ENCODE data around the gene LHFPL6. TPM values are rescaled to one million over a fixed set of nuclear protein-coding genes. Genes with fewer than 3 reads are reported as not detected.
A peak's percentile ranks its signal among the peaks of the same experiment; 100 is the strongest.

The LHFPL6 gene
- polyA plus RNA-seq, 12 donors = 52.9 to 88.6 (median 62.4) TPM; not detected in 1

DNA sequence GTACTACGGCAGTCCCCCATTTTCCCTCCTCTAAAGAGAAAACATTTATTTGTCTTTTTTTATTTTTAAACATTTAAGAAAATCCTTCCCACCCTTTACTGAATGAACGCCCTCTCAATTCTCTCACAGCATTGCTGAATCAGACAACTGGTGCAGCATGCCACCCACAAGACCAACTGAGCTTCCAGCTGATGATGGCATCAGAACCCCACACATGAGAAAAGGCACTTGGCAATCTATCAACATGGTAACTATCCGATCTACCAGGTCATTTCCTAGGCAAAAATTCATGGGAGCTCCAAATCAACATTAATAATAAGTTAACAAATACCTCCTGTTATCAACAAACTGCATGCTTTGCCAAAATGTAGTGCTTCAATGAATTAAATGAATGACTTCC lies 43.1 kb downstream of the LHFPL6 start:
- no peak for DNase-seq

DNA sequence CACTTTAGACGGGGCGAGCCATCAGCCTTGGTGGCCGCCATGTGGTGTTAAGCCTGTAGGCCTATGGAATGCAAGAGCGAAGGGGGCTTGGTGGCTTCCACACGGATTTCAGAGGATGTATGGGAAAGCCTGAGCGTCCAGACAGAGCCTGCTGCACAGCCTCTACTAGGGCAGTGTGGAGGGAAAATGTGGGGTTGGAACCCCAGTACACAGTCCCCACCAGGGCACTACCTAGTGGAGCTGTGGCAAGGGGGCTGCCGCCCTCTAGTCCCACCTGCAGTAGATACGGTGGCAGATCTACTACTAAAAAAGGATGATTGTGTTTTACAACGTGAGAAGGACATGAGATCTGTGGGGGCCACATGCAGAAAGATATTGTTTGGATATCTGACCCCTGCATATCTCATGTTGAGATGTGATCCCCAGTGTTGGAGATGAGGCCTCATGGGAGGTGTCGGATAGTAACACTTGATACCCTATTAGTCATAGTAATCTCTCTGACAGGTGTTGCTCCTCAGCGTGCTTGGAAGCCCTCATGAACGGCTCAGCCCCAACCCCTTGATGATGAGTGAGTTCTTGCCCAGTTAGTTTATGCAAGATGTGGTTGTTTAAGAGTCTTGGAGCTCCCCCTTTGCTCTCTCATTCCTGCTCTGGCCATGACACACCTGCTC lies 45.6 kb downstream of the LHFPL6 start:
- no peak for DNase-seq

DNA sequence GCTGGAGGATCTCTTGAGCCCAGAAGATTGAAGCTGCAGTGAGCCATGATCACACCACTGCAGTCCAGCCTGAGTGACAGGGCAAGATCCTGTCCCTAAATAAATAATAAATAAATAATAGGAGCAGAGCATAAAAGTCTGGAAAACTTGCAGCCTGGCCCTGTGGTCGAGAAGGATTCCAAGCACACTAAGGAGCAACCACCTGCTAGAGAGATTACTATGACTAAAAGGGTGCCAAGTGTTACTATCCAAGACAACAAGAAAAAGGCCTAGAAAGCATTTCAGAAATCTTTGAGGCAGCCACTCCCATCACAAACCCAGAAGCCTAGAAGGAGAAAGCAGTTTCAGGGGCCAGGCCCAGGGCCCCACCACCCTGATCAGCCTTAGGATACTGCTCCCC lies 46.1 kb downstream of the LHFPL6 start:
- DNase-seq = no peak

DNA sequence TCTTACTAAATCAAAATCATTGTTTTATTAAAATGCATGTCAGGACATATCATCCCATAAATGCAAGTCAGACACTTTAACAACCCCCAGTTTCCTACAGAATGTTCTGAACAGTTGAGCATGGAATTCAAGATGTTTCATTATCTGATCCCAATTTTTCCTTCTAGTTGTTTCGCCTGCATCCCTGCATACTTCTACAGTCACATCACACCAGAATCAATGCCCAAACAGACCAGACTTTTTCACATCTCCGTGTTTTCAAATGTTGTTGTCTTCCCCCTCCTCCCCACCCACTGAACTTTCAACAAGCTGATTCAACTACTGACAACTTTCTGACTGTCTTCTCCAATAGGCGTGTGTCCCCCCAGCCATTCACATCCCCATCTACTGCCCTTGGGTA lies 48.6 kb downstream of the LHFPL6 start:
- DNase-seq = no peak

DNA sequence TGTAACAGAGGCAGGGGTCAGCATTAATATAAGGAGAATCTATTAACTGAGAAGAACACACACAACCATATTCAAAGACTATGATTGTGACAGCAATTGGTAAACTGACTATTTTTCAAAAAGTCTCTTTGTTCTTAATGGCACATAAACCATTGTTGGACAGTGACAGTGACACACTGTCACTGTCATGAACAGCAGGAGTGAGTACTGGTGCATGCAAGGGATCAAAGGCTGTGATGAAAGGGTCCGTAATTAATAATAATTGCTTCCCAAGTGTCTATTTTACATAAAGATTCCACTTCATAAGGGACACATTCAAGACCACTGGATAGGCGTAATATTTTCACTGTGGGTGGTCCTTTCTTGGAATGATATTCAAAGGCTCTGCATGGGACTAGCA lies 50.7 kb downstream of the LHFPL6 start:
- no peak for DNase-seq

DNA sequence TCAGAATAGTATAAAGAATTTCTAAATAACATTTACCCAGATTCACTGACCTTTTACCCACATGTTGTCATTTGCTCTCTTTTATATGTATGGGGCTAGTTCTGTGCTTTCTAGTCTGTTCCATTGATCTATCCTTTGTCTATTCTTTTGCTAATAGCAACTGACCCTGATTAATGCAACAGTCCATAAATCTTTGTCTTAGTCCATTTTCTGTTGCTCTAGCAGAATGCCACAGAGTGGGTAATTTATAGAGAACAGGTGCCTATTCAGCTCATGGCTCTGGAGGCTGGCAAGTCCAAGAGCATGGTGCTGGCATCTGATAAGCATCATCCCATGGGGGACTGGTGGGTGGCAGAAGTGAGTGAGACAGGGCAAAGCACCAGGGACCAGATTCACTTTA lies 52.1 kb downstream of the LHFPL6 start:
- DNase-seq = no peak

DNA sequence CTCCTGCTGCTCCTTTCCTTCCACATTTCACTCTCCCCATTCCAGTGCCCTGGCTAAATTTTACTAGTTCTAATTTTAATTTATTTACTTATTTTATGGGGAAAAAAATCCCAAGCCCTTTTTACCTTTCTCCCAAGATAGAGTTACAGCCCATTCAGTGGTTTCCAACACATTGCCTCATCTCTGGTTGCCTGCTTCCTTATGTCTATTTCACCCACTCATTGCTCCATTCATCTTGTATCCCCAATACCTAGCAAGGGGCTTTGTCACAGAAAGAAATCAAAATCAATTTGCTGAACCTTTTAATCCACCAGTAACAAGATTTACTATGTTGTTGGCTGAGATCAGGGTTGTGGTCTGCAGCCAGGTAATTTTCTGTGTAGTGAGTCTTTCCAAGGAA lies 55.9 kb downstream of the LHFPL6 start:
- DNase-seq = no peak

DNA sequence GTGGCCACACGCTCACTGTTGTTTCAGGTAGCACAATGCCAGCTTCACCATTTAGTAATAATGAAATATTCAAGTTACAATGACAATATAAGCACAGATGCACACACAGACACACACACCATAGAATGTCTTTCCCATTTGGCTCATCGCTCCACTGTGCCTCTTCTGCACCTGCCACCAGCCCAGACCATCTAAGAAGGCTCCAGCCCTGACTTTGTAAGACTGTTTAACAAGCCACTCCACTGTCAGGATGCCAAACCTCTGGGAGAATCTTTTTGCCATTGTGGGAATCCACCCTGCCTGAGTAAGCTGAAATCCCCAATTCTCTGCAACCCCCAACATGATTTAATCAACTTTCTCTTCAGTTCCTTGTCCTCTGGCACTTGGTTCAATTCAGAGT lies 60.6 kb downstream of the LHFPL6 start:
- DNase-seq = no peak

DNA sequence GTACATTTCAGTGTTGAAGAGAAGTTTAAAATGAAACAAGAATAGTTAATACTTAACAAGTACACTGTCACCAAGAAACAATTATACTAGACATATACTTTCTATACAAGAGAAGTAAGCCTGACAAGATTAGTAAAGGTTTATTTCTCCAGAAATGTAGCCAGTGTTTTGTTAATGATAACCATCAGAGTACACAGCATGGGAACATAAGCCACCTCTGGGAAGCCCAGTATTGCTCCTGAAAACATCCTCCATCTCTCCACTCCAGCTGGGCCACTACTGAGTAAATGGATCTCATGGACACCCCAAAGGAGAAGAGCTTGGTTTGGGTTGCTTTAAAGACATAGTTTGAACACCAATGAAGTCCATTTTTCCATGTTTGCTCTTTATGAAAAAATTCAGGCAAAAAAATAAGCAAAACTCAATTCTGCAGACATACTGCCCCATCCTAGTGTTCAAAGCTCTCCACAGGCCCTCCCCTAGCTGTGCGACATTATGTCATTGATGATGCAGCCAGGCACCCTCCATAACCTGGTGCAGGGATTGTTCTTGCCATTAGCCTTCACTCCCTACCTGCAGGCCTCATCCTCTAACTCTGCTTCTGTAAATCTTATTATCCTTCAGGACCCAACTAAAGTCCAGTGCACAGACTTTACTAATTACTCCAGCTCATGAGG lies 61.9 kb downstream of the LHFPL6 start:
- no peak for DNase-seq

DNA sequence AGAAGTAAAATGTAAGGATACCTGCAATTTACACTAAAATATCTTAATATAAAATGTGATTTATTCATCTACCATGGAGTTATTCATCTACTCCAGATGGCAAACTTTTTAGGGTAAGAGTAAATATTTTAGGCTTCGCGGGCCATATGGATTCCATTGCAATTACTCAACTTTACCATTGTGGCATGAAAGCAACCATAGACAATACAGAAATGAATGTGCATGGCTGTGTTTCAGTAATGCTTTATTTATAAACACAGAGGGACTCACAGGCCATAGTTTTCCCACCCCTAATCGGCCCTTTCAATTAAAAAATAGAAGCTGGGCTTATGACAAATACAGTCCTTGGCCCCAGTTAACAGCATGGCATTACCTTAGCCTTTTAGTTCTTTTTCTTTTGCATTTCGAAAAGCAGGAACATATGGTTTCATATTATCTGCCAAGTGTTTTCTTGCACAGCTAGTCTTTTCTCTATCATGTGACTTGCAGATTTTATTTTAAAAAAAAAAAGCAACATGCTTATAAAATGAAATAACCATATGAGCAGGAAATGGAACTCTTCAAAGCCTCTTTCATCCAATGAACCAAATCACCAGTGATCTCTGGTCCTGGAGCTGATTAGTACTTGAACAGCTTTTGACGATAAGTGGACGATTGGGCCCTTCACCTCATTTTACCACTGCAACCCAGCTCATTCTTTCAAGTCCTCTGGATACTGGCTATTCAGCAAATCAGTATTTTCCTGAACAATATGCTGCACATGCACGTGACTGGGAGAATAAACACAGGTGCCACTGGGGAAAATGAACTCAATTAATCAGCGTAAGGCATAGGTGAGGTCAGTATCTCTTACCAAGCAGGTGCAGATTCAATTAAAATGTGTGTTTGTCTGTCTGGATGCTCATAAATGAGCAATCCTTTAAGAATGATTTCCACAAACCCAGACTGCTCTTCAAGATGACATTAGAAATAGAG lies 63.9 kb downstream of the LHFPL6 start:
- no peak for DNase-seq

DNA sequence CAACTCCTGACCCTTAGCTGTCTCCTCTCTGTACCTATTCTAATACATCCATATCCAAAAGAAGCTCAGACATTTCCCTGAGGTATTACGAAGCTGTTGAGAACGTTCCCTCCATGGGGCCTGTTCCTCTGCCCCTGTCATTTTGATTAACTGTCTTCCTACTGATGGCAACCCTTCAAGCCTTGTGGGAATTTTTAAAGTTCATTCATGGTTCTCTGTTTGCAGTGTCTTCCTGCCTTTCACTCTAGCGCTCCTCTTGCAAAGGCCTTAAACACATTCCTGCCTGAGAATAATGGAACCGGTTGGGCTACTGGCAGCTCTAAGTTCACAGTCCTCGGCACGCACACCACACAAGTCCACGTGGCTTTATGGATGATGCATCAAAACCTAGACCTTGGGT lies 66.1 kb downstream of the LHFPL6 start:
- DNase-seq = no peak

DNA sequence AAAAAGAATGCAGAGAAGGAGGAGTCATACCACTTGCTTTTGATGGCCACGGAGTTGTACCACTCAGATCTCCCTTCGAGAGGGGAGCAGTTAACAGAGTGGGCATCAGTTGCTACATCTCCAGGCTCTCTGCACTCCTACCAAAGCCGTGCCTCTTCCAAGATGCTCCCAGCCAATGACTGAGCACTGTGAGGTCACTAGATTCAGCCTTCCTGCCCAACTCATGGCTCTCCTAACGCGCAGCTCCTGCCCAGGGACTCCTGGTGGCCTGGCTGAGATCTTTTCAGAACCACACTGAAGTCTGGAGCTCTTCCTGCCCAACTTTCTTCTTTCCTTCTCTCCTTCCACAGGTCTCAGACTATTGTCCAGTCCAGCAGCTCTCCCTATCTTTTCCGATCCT lies 66.7 kb downstream of the LHFPL6 start:
- DNase-seq = no peak

DNA sequence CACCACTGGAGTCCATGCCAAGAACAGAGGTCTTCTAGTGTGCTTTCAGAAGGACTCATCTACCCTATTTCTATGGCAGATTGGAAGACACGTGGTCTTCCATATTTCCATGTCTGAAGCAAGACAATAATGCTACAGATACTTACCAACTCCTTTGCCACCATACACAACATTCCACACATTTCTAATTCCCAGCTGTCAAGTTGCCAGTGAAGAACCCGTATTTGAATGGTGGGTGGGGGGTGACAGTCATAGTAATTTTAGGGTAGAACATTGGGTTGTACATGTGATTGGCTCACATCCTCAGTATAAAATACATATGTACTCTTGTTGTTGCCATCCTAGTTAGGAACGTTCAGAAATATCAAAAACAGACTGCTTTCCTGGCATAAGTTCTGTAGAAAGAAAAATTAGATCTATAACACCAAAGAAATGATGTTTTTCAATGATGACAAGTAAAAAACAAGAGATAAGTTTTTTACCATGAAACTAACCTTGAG lies 69.3 kb downstream of the LHFPL6 start:
- DNase-seq = no peak

DNA sequence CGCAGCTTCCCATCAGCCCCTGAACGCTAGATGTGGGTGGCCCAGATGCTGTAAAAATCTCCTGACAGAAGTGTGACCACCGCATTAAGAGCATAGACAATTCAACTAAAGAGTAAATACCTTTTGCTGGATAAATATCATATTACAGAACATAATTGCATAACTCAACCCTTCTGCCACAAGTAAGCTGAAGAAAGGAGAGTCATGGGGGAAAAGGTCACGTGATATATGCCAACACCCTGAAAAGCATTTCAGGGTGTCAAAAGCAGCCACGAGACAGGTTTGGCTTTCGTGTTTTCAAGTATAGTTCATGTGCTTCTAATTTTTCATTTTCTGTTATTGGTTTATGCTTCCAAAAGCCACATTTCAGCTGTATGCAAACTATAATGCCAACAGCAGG lies 71.3 kb downstream of the LHFPL6 start:
- no peak for DNase-seq

DNA sequence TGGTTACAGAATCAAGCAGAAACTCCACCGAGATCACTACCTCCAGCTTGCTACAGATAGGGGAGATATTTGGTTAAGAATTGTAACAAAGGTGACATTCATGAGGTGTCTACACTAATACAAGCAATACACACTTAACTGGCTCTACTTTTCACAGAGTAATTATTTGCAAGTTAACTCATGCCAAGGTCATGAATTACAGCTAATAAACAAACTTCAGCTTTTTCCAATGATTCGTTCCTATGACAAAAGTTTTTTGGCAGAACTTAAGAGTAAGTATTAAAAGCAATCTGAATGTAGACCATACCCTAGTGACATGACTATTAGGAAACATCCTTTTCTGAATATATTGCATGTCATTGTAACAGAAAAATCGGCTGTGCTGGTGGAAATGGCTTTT lies 72.1 kb downstream of the LHFPL6 start:
- DNase-seq = no peak

DNA sequence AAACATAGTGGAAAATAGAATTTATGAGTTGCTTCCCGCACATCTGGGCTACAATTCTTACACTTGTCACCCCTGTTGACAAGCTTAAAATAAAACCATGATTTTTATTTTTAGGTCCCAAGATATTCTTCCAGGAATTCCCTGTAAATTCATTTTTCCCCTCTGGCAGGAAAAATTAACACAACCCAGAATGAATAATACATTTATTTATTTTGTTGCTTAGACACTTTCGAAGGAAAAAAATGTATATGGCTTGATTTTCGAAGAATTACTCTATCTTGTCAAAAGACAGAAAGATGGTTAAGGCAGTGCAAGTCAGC lies 74.4 kb downstream of the LHFPL6 start:
- DNase-seq = peak; percentile 23

DNA sequence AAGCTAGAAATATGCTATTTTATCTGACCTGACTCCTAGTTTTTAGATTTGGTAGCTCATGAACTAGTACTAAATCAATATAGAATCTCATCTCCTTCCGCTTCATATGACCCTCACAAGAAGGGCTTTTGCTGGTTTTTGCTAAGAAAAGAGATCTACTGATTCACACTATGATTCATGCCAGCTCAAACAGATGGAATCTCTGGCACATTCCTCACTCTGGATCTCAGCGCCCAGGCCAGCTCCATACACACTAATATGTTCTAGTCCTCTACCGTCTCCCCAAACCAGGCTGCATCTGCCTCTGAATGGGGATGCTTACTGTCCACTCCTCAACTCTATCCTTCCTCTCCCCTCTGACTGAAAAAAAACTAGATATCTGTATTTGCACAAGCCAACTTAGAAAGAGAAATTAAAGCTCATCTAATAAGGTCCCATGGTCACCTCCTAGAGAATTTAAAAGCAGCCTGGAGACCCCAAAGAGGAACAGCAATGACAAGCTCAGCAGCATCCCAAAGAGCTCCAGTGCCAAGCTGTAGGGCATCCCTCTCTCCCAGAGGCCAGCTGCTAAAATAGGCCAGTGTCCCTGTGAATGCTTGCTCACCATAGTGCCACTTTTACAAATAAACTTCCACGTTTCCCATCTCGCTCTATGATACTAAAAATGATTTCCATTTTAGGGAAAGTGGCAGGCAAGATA lies 74.9 kb downstream of the LHFPL6 start:
- DNase-seq = no peak

DNA sequence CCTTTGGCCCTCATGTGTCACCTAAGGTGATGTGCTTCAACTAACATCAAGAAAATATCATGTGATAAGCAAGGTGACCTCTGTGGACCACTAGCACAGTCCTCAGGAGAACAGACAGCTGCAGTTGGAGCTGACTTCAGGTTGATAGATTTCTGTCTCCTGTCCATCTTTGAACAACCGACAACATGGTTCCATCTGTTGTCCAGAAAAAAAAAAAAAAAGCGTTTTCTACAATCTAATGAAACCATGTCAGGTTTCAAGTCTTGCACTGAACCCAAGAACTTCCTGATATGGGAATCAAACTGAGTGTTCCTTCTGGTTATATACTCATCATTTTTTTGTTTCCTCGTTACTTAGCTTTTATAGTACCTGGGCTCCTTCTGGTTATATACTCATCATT lies 75.7 kb downstream of the LHFPL6 start:
- DNase-seq = no peak

DNA sequence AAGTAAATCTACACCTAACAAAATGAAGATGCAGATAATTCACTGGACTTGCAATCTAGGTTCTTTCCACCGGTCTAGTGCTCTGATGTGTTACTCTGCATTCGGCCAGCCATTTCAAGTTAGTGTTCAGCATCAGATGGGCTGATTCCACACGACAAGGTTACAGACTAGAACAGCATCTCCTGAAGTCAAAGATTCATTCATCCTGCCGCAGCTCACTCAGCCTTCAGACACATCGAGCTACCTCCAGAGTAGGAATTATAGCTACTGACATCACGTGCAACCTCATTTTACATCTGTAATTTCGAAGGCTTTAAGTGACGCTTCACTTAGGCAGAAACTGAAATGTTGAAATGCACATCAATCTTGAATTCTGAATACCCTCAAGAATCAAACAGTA lies 76.5 kb downstream of the LHFPL6 start:
- no peak for DNase-seq

DNA sequence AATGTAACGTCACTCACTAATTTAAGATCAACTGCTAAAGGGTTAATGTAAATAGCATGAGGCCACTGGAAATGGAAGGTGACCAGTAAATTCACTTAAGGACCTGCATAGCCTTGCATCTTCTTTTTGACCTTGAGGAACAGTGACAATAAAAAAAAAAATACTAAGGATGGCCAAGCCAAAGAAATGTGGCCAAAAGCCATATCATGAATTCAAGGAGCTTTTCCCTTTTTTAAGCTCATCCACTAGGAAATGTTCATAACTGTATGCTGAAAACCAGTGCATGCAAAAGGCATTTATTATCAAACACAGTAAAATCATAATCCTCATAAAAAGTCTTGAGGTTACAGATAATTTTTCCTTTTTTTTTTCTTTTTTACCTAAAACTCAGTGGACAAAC lies 77.5 kb downstream of the LHFPL6 start:
- no peak for DNase-seq

DNA sequence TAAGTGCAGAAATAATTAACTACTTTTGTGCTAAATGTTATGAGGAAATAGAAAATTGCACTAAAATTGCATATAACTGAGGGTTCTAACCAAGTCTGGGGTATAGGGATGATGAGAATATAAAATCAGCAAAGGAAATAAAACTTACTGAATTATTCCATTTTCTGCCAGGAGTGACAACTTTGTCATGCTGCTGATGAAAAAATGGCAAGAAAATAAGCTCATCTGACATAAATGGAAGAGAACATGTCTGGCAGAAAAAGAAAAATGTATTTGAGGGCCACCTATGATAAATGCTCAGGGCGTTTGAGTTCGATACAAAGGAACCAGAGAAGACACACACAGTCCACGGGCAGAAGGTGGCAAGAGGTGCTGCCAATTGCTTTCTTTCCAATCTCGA lies 78.2 kb downstream of the LHFPL6 start:
- DNase-seq = no peak

DNA sequence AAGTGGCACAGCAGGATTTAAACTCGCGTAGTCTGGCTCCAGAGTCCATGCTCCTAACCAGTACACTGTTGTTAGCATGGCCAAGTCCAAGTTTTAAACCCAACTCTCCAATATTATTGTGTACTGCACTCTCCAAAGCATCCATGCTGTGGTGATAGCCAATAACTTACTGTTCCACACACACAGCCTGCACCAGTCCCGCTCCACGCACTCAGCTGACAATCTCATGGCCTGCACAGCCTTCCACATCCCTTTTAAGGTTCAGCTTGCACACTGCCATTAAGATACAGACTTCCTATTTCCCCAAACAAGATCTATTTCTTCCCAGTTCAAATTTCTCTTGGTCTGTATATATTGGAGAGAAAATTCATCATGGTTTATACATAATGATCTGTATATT lies 80.7 kb downstream of the LHFPL6 start:
- no peak for DNase-seq
